HCT116 (cell line): Measurements from ENCODE around the gene IL1RAPL1. TPM values are rescaled to one million over a fixed set of nuclear protein-coding genes. Genes with fewer than 3 reads are reported as not detected.

Experiments used
- ATAC-seq: fragments of 200-7000 bp; cut with Tn5 transposase; 2 replicates; pipeline ENCODE4 v1.9.1; 2020; ENCODE audit warnings: mild to moderate bottlenecking, moderate library complexity
- BruUV-seq: library from RNA; stranded (reverse); fragments of 400-500 nt; replicated peaks from 2 replicates; lab custom pipeline; 2021; lab: Mats Ljungman, UMichigan
- CTCF ChIA-PET: fragments of 300-600 bp; sonication (Branson Sonifier 250); formaldehyde crosslinking; loops from one replicate; lab custom pipeline; 2021; ENCODE audit warnings: antibody characterized with exemption; lab: Charles Lee
- POLR2A ChIA-PET: fragments of 300-600, 350-600 bp; sonication (Branson Sonifier 250); formaldehyde crosslinking; loops from one replicate; lab custom pipeline; 2021; ENCODE audit warnings: antibody characterized with exemption; lab: Charles Lee
- RAD21 ChIA-PET, 2 experiments: fragments of 300-600 bp; sonication (Branson Sonifier 250); formaldehyde crosslinking; loops; one replicate each; lab custom pipeline; 2023; ENCODE audit warnings: low total read pairs in 2 of 2; ENCODE audit not compliant: uncharacterized antibody in 2 of 2, unreplicated experiment in 2 of 2, low non-redundant PET in 1 of 2; lab: Charles Lee
- DNase-seq: peaks from one replicate; pipeline ENCODE4 v3.0.0-alpha.2; 2010; ENCODE audit warnings: low read depth, low spot score
- H2AFZ ChIP-seq: fragments of 200-600 bp; shearing (Covaris generic), sonication (generic); 2 replicates; pipeline ENCODE4 v1.6.1; 2017; ENCODE audit warnings: low read depth, mixed run types, mixed read lengths, antibody characterized with exemption, low read length; ENCODE audit not compliant: poor library complexity, severe bottlenecking
- H3K27ac ChIP-seq: 2 replicates; pipeline ENCODE4 v1.5.1; 2012; ENCODE audit warnings: low read depth, low read length
- H3K27me3 ChIP-seq: fragments of 200-600 bp; sonication (generic); 2 replicates; pipeline ENCODE4 v1.6.1; 2016; ENCODE audit warnings: mixed run types, low read length, mixed read lengths; ENCODE audit not compliant: insufficient read depth
- H3K36me3 ChIP-seq, 2 experiments: fragments of 200-500 bp in 1 of 2; fragments of 200-600 bp in 1 of 2; sonication (Bioruptor generic) in 1 of 2; sonication (generic) in 1 of 2; 2 replicates each; pipeline versions ENCODE4 v1.5.1 to v1.6.1; 2014 to 2016; ENCODE audit warnings: low read length in 2 of 2, inconsistent platforms in 1 of 2, mixed read lengths in 1 of 2, mixed run types in 1 of 2; ENCODE audit not compliant: insufficient read depth in 2 of 2, control insufficient read depth in 1 of 2
- H3K4me1 ChIP-seq, 2 experiments: fragments of 200-600 bp in 1 of 2; sonication (generic) in 1 of 2; 2 replicates each; pipeline versions ENCODE4 v1.5.1 to v1.6.1; 2012 to 2017; ENCODE audit warnings: low read length in 2 of 2, inconsistent platforms in 1 of 2, mild to moderate bottlenecking in 1 of 2, mixed read lengths in 1 of 2, mixed run types in 1 of 2, moderate library complexity in 1 of 2; ENCODE audit not compliant: insufficient read depth in 2 of 2, control insufficient read depth in 1 of 2
- H3K4me2 ChIP-seq: fragments of 200-600 bp; sonication (generic); 2 replicates; pipeline ENCODE4 v1.6.1; 2017; ENCODE audit warnings: mixed run types, low read length, mixed read lengths
- H3K4me3 ChIP-seq, 2 experiments: fragments of 200-600 bp in 1 of 2; sonication (generic) in 1 of 2; replicated peaks in 1 of 2; 2 replicates each; pipeline ENCODE4 v1.5.1; 2011 to 2016; ENCODE audit warnings: low read length in 2 of 2, control low read depth in 1 of 2, low read depth in 1 of 2, mild to moderate bottlenecking in 1 of 2, mixed read lengths in 1 of 2, mixed run types in 1 of 2
- H3K79me2 ChIP-seq: fragments of 200-600 bp; sonication (generic); 2 replicates; pipeline ENCODE4 v1.6.1; 2017; ENCODE audit warnings: mild to moderate bottlenecking, mixed run types, low read length, moderate library complexity, mixed read lengths; ENCODE audit not compliant: insufficient read depth
- H3K9ac ChIP-seq: fragments of 200-600 bp; sonication (generic); 2 replicates; pipeline ENCODE4 v1.6.1; 2016; ENCODE audit warnings: low read length, mixed read lengths
- H3K9me2 ChIP-seq: fragments of 200-600 bp; sonication (generic), shearing (Covaris generic); 2 replicates; pipeline ENCODE4 v1.6.1; 2017; ENCODE audit warnings: mixed run types, mild to moderate bottlenecking, moderate library complexity; ENCODE audit not compliant: insufficient read depth
- H3K9me3 ChIP-seq, 2 experiments: fragments of 200-500 bp in 1 of 2; fragments of 200-600 bp in 1 of 2; sonication (Bioruptor generic) in 1 of 2; sonication (generic) in 1 of 2; 2 replicates each; pipeline ENCODE4 v1.6.1; 2014 to 2017; ENCODE audit warnings: low read length in 2 of 2, mixed read lengths in 2 of 2, inconsistent platforms in 1 of 2, low read depth in 1 of 2, mild to moderate bottlenecking in 1 of 2, mixed run types in 1 of 2, moderate library complexity in 1 of 2; ENCODE audit not compliant: control insufficient read depth in 1 of 2, insufficient read depth in 1 of 2
- H4K20me1 ChIP-seq: fragments of 200-600 bp; sonication (generic), shearing (Covaris generic); 2 replicates; pipeline ENCODE4 v1.6.1; 2017; ENCODE audit warnings: mixed run types, mild to moderate bottlenecking, moderate library complexity; ENCODE audit not compliant: insufficient read depth
- EGR1 ChIP-seq: IDR thresholded peaks from 2 replicates; pipeline ENCODE4 v1.6.1; 2012; ENCODE audit warnings: low read depth
- ELF1 ChIP-seq: IDR thresholded peaks from 2 replicates; pipeline ENCODE4 v1.6.1; 2012; ENCODE audit warnings: low read depth, borderline replicate concordance
- EZH2 ChIP-seq: fragments of 200-600 bp; sonication (generic); IDR thresholded peaks from 2 replicates; pipeline ENCODE4 v1.6.1; 2017; ENCODE audit warnings: antibody characterized with exemption, mixed run types
- JUND ChIP-seq: IDR thresholded peaks from 2 replicates; pipeline ENCODE4 v1.6.1; 2012
- POLR2A ChIP-seq: IDR thresholded peaks from 2 replicates; pipeline ENCODE4 v1.7.0; 2011; ENCODE audit warnings: borderline replicate concordance; ENCODE audit not compliant: insufficient read depth, insufficient read length; ENCODE audit errors: extremely low read depth
- POLR2AphosphoS5 ChIP-seq: IDR thresholded peaks from 2 replicates; pipeline ENCODE4 v1.6.1; 2011; ENCODE audit warnings: mild to moderate bottlenecking, low read depth, low read length, moderate library complexity
- RAD21 ChIP-seq: IDR thresholded peaks from 2 replicates; pipeline ENCODE4 v1.6.1; 2012; ENCODE audit warnings: low read depth, mild to moderate bottlenecking
- SIN3A ChIP-seq: IDR thresholded peaks from 2 replicates; pipeline ENCODE4 v1.6.1; 2012; ENCODE audit warnings: low read depth
- SRF ChIP-seq: IDR thresholded peaks from 2 replicates; pipeline ENCODE4 v1.6.1; 2012; ENCODE audit warnings: low read depth
- TCF7L2 ChIP-seq: IDR thresholded peaks from 2 replicates; pipeline ENCODE4 v1.7.0; 2011; ENCODE audit warnings: borderline replicate concordance, inconsistent platforms; ENCODE audit not compliant: insufficient read depth, insufficient read length; ENCODE audit errors: extremely low read depth
- ZFX ChIP-seq: fragments of 450-650 bp; IDR thresholded peaks from 2 replicates; pipeline ENCODE4 v1.6.1; 2017
- intact Hi-C: fragments of 100-400 bp; cut with micrococcal nuclease; formaldehyde crosslinking; loops from 2 replicates; pipeline ENCODE4 v1.10.0; 2022
- total RNA-seq: library from RNA; stranded (reverse); gene quantifications from one replicate; pipeline ENCODE4 v1.2.1, GENCODE V29; 2021; ENCODE audit not compliant: unreplicated experiment
- TF ChIP-seq, protein P1 (sequence below): IDR thresholded peaks from 2 replicates; pipeline ENCODE4 v1.6.1; 2012
- TF ChIP-seq, protein P2 (sequence below): IDR thresholded peaks from 2 replicates; pipeline ENCODE4 v1.6.1; 2012; ENCODE audit warnings: low read depth
- TF ChIP-seq, protein P3 (sequence below): IDR thresholded peaks from 2 replicates; pipeline ENCODE4 v1.6.1; 2011; ENCODE audit warnings: mild to moderate bottlenecking, low read length, moderate library complexity; ENCODE audit not compliant: insufficient replicate concordance; ENCODE audit errors: extremely low read depth
- TF ChIP-seq, protein P4 (sequence below), 3 experiments: fragments of 200-600 bp in 1 of 3; sonication (generic) in 1 of 3; IDR thresholded peaks in 2 of 3; conservative IDR thresholded peaks in 1 of 3; 2 replicates each; pipeline ENCODE4 v1.5.1; 2012 to 2017; ENCODE audit warnings: low read depth in 2 of 3, low read length in 2 of 3, antibody characterized with exemption in 1 of 3, borderline replicate concordance in 1 of 3, control low read depth in 1 of 3, mild to moderate bottlenecking in 1 of 3, mixed read lengths in 1 of 3, mixed run types in 1 of 3, moderate library complexity in 1 of 3; ENCODE audit not compliant: insufficient read depth in 1 of 3

IL1RAPL1 gene
- total RNA-seq, 1 experiment from 2014 or later: 2.8 TPM

DNA sequence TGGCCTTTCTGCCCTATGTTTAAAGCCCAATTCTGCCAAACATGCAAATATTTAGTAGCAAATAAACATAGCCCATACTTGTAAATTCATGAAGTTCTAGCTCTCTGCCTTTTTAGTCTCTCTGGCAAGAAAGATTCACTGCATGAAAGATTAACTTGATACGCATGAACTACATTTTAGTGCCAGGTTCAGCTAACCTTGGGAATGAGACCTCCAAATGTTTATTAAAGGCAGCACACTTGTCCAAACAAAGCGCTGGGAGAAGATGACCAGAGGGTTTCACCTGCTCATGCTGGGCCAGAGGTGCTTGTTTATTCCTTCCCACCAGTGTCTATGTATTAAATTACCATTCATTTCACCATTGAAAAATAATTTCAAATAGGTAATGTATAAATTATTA is 44.5 kb upstream of the IL1RAPL1 start:
- intact Hi-C loops: no loop called here

More for the DNA sequence above, 44.5 kb upstream of the IL1RAPL1 start:
- no peak overlapping the region for H3K4me3 ChIP-seq
- H2AFZ ChIP-seq: no peak overlapping the region
- no peak for DNase-seq
- no peaks in the 10 kb centered on the region for H3K27me3 ChIP-seq
- no peak overlapping the region for H3K4me2 ChIP-seq
- ChIA-PET CTCF (no interaction called here), POLR2A (no interaction called here), RAD21 (no interaction called here)
- TF ChIP-seq SRF (no peak), ZFX (no peak), TCF7L2 (no peak), POLR2AphosphoS5 (no peak), JUND (no peak), EZH2 (no peak), SIN3A (no peak), ELF1 (no peak), RAD21 (no peak), POLR2A (no peak), EGR1 (no peak)
- TF ChIP-seq, protein P1, sequence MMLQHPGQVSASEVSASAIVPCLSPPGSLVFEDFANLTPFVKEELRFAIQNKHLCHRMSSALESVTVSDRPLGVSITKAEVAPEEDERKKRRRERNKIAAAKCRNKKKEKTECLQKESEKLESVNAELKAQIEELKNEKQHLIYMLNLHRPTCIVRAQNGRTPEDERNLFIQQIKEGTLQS: no peak
- TF ChIP-seq, protein P2, sequence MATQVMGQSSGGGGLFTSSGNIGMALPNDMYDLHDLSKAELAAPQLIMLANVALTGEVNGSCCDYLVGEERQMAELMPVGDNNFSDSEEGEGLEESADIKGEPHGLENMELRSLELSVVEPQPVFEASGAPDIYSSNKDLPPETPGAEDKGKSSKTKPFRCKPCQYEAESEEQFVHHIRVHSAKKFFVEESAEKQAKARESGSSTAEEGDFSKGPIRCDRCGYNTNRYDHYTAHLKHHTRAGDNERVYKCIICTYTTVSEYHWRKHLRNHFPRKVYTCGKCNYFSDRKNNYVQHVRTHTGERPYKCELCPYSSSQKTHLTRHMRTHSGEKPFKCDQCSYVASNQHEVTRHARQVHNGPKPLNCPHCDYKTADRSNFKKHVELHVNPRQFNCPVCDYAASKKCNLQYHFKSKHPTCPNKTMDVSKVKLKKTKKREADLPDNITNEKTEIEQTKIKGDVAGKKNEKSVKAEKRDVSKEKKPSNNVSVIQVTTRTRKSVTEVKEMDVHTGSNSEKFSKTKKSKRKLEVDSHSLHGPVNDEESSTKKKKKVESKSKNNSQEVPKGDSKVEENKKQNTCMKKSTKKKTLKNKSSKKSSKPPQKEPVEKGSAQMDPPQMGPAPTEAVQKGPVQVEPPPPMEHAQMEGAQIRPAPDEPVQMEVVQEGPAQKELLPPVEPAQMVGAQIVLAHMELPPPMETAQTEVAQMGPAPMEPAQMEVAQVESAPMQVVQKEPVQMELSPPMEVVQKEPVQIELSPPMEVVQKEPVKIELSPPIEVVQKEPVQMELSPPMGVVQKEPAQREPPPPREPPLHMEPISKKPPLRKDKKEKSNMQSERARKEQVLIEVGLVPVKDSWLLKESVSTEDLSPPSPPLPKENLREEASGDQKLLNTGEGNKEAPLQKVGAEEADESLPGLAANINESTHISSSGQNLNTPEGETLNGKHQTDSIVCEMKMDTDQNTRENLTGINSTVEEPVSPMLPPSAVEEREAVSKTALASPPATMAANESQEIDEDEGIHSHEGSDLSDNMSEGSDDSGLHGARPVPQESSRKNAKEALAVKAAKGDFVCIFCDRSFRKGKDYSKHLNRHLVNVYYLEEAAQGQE: no peak
- TF ChIP-seq, protein P3, sequence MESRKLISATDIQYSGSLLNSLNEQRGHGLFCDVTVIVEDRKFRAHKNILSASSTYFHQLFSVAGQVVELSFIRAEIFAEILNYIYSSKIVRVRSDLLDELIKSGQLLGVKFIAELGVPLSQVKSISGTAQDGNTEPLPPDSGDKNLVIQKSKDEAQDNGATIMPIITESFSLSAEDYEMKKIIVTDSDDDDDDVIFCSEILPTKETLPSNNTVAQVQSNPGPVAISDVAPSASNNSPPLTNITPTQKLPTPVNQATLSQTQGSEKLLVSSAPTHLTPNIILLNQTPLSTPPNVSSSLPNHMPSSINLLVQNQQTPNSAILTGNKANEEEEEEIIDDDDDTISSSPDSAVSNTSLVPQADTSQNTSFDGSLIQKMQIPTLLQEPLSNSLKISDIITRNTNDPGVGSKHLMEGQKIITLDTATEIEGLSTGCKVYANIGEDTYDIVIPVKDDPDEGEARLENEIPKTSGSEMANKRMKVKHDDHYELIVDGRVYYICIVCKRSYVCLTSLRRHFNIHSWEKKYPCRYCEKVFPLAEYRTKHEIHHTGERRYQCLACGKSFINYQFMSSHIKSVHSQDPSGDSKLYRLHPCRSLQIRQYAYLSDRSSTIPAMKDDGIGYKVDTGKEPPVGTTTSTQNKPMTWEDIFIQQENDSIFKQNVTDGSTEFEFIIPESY: no peak
- TF ChIP-seq, protein P4, sequence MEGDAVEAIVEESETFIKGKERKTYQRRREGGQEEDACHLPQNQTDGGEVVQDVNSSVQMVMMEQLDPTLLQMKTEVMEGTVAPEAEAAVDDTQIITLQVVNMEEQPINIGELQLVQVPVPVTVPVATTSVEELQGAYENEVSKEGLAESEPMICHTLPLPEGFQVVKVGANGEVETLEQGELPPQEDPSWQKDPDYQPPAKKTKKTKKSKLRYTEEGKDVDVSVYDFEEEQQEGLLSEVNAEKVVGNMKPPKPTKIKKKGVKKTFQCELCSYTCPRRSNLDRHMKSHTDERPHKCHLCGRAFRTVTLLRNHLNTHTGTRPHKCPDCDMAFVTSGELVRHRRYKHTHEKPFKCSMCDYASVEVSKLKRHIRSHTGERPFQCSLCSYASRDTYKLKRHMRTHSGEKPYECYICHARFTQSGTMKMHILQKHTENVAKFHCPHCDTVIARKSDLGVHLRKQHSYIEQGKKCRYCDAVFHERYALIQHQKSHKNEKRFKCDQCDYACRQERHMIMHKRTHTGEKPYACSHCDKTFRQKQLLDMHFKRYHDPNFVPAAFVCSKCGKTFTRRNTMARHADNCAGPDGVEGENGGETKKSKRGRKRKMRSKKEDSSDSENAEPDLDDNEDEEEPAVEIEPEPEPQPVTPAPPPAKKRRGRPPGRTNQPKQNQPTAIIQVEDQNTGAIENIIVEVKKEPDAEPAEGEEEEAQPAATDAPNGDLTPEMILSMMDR (IDR thresholded peaks at IDR 0.05 in 2 of 3, conservative IDR thresholded peaks at IDR 0.05 in 1 of 3; ENCODE audit: borderline replicate concordance in 1 of 3, insufficient read depth in 1 of 3, low read depth in 2 of 3, low read length in 2 of 3): no peak
- H3K27ac ChIP-seq: no peak overlapping the region
- H3K9me3 ChIP-seq: no peaks in the 10 kb centered on the region
- no peaks in the 10 kb centered on the region for H3K36me3 ChIP-seq
- no TSS peak for BruUV-seq
- no peak for ATAC-seq
- no peaks in the 10 kb centered on the region for H3K4me1 ChIP-seq
- no peaks in the 10 kb centered on the region for H3K79me2 ChIP-seq
- H3K9ac ChIP-seq: no peak overlapping the region
- no peaks in the 10 kb centered on the region for H3K9me2 ChIP-seq
- no peaks in the 10 kb centered on the region for H4K20me1 ChIP-seq
